ENCODE results near the gene SCT.

DNA sequence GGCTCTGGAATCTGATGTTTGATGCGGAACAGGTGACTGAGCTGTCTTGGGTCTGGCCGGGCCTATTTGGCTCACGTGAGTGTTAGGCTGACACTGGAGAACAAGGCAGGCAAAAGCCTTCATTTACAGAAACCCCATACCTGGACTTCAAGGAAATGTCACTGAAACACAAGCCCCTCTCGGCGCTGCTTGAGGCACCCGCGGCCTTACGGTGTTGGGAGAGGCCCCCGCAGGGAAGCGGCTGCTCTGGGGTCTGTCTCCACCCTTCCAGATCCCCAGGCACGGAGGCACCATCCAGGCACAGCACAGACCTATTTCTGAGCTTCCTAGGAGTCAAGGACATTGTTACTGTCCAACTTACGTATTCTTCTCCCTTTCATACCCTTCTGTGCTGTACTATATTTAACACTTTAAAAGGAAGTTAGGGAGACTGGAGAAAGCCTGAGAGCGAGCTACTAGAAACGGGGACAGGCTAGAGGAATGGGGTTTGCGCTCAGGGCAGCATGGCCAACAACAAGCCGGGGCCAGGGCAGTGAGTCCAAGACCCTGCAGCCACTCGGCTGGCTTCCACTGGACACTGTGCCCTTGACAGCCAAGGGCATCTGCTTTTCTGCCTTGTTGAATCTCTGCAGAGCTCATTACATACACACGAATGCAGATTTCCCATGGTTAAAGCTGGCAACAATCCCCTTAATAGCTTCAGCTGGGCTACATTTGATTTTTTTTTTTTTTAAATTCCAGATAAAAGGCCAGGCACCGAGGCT is 33.9 kb upstream of the SCT start:
- TF ChIP-seq, protein P1, sequence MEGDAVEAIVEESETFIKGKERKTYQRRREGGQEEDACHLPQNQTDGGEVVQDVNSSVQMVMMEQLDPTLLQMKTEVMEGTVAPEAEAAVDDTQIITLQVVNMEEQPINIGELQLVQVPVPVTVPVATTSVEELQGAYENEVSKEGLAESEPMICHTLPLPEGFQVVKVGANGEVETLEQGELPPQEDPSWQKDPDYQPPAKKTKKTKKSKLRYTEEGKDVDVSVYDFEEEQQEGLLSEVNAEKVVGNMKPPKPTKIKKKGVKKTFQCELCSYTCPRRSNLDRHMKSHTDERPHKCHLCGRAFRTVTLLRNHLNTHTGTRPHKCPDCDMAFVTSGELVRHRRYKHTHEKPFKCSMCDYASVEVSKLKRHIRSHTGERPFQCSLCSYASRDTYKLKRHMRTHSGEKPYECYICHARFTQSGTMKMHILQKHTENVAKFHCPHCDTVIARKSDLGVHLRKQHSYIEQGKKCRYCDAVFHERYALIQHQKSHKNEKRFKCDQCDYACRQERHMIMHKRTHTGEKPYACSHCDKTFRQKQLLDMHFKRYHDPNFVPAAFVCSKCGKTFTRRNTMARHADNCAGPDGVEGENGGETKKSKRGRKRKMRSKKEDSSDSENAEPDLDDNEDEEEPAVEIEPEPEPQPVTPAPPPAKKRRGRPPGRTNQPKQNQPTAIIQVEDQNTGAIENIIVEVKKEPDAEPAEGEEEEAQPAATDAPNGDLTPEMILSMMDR (IDR thresholded peaks at IDR 0.05) = no peak
- no peak for TF ChIP-seq POLR2AphosphoS5 (IDR thresholded peaks at IDR 0.05)

All from upper lobe of left lung (tissue), 4 donors.